Activated gamma-delta T cell (primary cell): Measurements from ENCODE around the gene DRAM1.
"Not testable (repeated sequence)": the region's sequence is repeated elsewhere in the genome, so short reads cannot be mapped to it uniquely, and the experiment has no call there.

ENCODE experiments used
- DNase-seq: peaks from one replicate; lab custom pipeline; 2025; lab: John Stamatoyannopoulos, UW
- total RNA-seq, 2 donors: gene quantifications; one replicate each; lab custom pipeline; 2026; lab: John Stamatoyannopoulos, UW

The DRAM1 gene
- total RNA-seq: 3.6 to 6.8 reads per million in 2 donors

- DNase-seq: peak; percentile 72
Observed at GRCh38 chr12:101876861-101877805, at the start of gene DRAM1. Gene DRAM1 (plus strand): TSS chr12:101877580. CDS start chr12:101877790, 210 bp downstream.

- DNase-seq: no peak
Observed at GRCh38 chr12:101828463-101829196, 48.8 kb upstream of the DRAM1 start.

- no peak for DNase-seq
Observed at GRCh38 chr12:101829639-101830366, 47.6 kb upstream of the DRAM1 start.

DNA sequence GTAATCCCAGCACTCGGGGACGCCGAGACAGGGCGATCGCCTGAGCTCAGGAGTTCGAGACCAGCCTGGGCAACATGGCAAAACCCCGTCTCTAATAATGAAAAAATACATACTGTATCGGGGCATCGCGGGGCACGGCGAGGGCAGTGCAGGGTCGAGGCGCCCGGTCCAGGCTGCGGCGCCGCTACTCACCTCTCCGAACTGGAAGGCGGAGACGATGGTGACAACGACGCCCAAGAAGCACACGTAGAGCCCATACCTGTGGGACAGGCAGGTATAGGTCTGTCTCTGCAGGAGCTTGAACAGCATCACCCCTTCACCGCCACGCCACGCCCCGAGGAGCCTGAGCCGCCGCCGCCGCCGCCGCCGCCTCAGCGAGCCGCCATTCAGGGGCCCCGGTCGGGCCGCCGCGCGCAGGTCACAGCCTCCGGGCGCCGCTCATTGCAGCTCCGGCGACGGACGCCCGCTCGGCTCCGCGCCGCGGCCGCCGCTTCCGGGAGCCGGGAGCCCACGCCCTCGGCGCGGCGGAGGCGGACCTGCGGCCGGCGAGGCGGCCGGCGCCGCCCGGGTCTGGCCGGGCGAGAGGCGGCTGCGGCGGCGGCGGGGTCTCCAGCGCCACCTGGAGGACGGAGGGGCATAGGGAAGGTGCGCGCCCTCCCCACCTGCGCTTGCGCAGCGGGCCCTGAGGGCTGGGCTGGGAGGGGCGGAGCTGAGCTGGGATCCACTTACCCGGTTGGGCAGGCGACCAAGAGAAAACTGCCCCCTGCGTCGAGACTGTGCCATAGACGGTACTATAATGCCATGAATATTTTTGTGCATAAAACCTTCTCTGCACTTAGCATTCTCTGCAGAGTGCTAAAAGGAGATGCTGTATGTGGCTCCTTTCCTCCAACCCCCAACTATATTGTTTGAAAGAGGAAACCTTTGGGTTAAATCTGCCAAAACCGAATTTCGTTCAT, 46.7 kb upstream of the DRAM1 start, which contains the start of gene GNPTAB:
GNPTAB (minus strand) TSS at position 593 of the 959 bp plus-strand sequence; CDS start at position 309, 284 bp downstream.
- peak; percentile 95 for DNase-seq

DNA sequence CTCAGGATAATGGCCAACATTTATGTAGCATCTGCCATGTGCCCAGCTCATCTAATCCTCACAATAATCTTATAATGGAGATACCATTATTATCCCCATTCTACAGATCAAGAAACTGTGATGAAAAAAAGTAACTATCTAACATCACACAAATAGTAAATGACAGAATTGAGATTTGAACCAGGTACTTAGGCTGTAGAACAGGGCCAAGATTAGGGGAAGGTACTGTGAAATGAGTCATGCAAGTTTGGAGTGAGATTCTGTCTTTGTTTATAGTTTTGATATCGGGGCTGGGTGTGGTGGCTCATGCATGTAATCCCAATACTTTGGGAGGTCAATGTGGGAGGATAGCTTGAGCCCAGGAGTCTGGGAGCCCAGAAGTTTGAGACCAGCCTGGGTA, 45.4 kb upstream of the DRAM1 start:
- no peak for DNase-seq

DNA sequence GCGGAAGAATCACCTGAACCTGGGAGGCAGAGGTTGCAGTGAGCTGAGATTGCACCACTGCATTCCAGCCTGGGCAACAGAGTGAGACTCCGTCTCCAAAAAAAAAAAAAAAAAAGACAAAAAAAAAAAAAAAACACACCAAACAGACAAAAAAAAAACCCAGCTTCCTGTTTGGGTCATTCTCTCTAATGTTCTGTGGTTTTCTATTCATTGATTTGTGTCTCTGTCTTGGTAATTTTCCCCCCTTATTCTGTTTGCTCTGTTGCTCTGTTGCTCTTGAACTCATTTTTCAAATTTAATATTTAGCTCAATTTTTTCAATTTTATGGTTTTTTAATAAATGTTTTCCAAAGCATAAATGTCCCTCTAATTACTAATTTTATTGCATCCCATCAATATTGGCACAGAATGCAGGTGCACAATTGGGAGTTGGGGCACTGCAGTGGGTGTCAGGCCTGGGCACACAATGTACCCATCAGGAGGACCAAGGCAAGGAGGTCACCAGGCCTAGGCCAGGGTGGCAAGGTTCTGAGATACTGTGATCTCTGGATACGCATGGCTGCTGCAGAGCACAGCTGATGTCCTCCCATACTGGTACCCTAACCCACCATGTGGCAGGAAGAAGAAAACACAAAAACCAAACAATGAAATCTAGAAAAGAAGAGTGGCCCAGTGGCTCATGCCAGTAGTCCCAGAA, 38.6 kb upstream of the DRAM1 start:
- no peak for DNase-seq

DNA sequence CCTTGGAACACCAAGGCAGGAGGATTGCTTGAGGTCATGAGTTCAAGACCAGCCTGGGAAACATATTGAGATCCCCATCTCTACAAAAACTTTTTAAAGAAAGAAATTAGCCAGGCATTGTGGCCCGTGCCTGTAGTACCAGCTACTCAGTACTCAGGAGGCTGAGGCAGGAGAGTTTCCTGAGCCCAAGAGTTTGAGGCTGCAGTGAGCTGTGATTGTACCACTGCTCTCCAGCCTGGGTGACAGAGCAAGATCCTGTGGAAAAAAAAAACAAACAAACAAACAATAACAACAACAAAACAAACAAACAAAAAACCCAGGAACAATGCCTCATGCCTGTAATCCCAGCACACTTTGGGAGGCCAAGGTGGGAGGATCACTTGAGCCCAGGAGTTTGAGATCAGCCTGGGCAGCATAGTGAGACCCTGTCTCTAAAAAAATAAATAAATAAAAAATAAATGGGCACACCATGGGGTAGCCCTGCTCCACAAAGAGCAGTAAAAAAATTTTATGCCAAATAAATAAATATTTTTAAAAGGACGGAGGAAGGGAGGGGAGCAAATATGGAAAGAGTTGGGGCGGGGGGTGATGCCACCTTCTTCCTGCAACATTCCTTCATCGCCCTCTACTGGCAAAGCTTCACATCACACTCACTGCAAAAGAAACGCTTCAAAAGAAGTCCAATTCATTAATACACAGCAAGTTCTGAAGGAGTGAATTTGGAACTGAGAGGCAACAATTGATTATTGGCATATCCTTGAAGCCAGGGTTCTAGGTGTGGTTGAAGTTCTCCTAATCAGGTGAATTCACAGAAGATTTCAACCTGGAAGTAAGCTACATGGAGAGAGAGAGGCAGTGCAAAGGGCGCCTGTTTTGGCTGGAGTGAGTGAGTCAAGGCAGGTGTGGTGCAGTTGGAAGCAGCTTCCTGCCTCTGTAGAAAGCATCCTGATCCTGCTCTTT, 37.8 kb upstream of the DRAM1 start:
- DNase-seq: no peak

GRCh38 chr12:101841069-101841468, 36.3 kb upstream of the DRAM1 start:
- no peak for DNase-seq

DNA sequence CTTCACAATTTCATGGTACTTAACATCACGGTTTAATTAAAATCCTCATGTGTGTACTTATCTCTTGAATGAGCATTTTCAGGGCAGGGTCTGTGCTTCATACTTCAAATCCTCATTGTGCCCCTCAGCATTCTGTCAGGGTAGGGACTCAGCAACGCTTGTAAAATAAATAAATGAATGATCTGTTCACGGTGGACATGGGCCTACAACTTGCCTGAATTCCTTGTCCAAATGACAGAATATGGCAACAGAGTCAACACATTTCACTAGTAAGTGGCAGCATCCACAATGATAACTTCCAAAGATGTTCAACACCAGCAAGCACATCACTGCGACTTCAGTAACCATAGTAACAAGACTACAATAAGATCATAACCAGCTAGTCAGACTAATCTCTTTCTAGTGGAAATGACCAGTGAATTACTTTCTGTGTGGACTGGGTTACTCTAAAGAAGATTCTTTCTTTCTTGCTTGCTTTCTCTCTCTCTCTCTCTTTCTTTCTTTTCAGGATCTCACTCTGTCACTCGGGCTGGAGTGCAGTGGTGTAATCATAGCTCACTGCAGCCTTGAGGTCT, 32.2 kb upstream of the DRAM1 start:
- DNase-seq: no peak

- DNase-seq: no peak
Observed at GRCh38 chr12:101847325-101847724, 30.1 kb upstream of the DRAM1 start.

- DNase-seq: no peak
Observed at GRCh38 chr12:101850199-101850598, 27.2 kb upstream of the DRAM1 start.

DNA sequence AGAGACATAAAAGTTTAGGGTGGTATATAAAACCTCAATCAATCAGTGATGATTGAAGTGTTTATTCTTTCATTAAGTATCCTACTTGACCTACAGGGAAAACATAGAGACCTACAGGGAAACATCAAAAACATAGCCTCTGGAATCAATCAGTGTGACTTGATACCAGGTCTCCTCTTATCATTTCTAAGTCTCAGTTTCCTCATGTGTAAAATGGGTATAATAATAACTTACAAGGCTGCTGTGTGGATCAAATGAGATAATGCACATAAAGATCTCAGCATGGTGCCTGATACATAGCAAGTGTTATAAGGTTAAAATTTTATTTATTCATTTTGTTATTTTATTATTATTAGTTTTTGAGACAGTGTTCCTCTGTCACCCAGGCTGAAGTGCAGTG, 24.4 kb upstream of the DRAM1 start:
- no peak for DNase-seq

DNA sequence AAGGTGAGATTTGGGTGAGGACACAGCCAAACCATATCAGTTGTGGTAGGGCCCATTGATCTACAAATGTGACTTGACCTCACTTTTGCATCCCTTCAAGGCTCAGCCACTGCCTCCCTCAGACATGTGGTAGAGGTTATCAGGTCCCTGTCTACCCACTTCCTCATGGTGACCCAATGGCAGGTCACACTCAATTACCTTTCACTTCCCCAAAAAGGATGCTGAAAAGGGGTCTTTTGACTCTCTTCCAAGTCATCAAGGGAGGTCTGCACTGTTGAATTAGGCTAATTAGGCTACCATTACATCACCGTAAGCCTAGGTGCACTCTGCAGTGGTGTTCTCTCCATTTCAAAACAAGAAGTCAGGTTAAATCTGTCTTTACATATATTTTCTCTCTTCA, 22.6 kb upstream of the DRAM1 start:
- DNase-seq: no peak

GRCh38 chr12:101855364-101855884, 22.0 kb upstream of the DRAM1 start:
- no peak for DNase-seq

GRCh38 chr12:101855976-101856375, 21.4 kb upstream of the DRAM1 start:
- no peak for DNase-seq

GRCh38 chr12:101856614-101857013, 20.8 kb upstream of the DRAM1 start:
- not testable (repeated sequence) for DNase-seq

- DNase-seq: no peak
Observed at GRCh38 chr12:101857043-101857558, 20.3 kb upstream of the DRAM1 start.

- DNase-seq: no peak
Observed at GRCh38 chr12:101858361-101858760, 19.0 kb upstream of the DRAM1 start.
